DOHH2 (cell line): ENCODE measurements around the gene SNRK.

Source experiments
- EZH2phosphoT487 ChIP-seq: fragments of 200-600 bp; sonication (generic); IDR thresholded peaks from 2 replicates; pipeline ENCODE4 v1.6.1; 2017; ENCODE audit warnings: borderline replicate concordance, mild to moderate bottlenecking, antibody characterized with exemption, low read length, moderate library complexity, mixed read lengths
- TF ChIP-seq, protein P1 (sequence below): fragments of 200-600 bp; sonication (generic); IDR thresholded peaks from one replicate; pipeline ENCODE4 v1.5.1; 2014; ENCODE audit warnings: antibody characterized with exemption, mild to moderate bottlenecking, low read depth, low read length; ENCODE audit not compliant: poor library complexity, severe bottlenecking

DNA sequence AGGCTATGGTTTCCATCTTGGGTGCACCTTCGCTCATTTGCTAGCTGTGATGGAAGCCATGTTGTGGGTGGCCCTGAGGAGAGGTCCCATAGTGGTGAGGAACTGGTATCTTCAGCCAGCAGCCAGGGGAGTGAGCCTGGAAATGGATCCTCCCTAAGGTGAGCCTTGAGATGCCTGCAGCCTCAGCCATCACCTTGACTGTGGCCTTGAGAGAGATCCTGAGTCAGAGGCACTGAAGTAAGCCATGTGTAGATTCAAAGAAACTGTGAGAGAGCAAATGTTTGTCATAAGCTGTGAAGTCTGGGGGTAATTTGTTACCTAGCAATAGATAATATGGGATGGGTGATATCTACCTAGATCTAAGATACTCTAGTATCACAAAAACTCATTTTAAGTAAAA, 105.3 kb downstream of the SNRK start:
- TF ChIP-seq, protein P1, sequence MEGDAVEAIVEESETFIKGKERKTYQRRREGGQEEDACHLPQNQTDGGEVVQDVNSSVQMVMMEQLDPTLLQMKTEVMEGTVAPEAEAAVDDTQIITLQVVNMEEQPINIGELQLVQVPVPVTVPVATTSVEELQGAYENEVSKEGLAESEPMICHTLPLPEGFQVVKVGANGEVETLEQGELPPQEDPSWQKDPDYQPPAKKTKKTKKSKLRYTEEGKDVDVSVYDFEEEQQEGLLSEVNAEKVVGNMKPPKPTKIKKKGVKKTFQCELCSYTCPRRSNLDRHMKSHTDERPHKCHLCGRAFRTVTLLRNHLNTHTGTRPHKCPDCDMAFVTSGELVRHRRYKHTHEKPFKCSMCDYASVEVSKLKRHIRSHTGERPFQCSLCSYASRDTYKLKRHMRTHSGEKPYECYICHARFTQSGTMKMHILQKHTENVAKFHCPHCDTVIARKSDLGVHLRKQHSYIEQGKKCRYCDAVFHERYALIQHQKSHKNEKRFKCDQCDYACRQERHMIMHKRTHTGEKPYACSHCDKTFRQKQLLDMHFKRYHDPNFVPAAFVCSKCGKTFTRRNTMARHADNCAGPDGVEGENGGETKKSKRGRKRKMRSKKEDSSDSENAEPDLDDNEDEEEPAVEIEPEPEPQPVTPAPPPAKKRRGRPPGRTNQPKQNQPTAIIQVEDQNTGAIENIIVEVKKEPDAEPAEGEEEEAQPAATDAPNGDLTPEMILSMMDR, result no peak
- TF ChIP-seq EZH2phosphoT487, result no peak
